K562 (cell line): ENCODE results near the gene SLC19A1.

ENCODE experiments used
- CEBPB ChIP-seq: fragments of 450-650 bp; IDR thresholded peaks from 2 replicates; pipeline ENCODE4 v1.6.1; 2016; ENCODE audit warnings: missing genetic modification characterization, missing compliant biosample characterization
- MCM2 ChIP-seq: fragments of 450-650 bp; IDR thresholded peaks from 2 replicates; pipeline ENCODE4 v1.6.1; 2017; ENCODE audit warnings: low read depth, mild to moderate bottlenecking
- POLR2AphosphoS5 ChIP-seq: IDR thresholded peaks from 2 replicates; pipeline ENCODE4 v1.6.1; 2011; ENCODE audit warnings: mild to moderate bottlenecking, low read depth, low read length, moderate library complexity; ENCODE audit not compliant: control insufficient read depth, insufficient read depth
- XRCC3 ChIP-seq: fragments of 450-650 bp; IDR thresholded peaks from 2 replicates; pipeline ENCODE4 v1.6.1; 2017; ENCODE audit warnings: mild to moderate bottlenecking, moderate library complexity
- TF ChIP-seq, protein P1 (sequence below): IDR thresholded peaks from 3 replicates; pipeline ENCODE4 v1.6.1; 2011; ENCODE audit warnings: borderline replicate concordance, mild to moderate bottlenecking; ENCODE audit not compliant: insufficient read length, insufficient read depth

GRCh38 chr21:45572231-45572630, 30.0 kb upstream of the SLC19A1 start:
- TF ChIP-seq CEBPB (tag), result no peak
- TF ChIP-seq MCM2, result no peak
- TF ChIP-seq POLR2AphosphoS5, result no peak
- TF ChIP-seq, protein P1, sequence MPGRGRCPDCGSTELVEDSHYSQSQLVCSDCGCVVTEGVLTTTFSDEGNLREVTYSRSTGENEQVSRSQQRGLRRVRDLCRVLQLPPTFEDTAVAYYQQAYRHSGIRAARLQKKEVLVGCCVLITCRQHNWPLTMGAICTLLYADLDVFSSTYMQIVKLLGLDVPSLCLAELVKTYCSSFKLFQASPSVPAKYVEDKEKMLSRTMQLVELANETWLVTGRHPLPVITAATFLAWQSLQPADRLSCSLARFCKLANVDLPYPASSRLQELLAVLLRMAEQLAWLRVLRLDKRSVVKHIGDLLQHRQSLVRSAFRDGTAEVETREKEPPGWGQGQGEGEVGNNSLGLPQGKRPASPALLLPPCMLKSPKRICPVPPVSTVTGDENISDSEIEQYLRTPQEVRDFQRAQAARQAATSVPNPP, result no peak
- TF ChIP-seq XRCC3, result no peak
